Limb (tissue), 2 donors: ENCODE data around the gene ASS1.

ENCODE experiments used
- DNase-seq, 2 donors: peaks; one replicate each; pipeline ENCODE4 v3.0.0-alpha.2; 2016; ENCODE audit errors: extremely low spot score in 2 of 2

Gene ASS1

GRCh38 chr9:130498298-130498917 lies 53.6 kb downstream of the ASS1 start:
- no peak for DNase-seq

- no peak for DNase-seq
Measured at GRCh38 chr9:130498918-130499698, 54.3 kb downstream of the ASS1 start.

DNA sequence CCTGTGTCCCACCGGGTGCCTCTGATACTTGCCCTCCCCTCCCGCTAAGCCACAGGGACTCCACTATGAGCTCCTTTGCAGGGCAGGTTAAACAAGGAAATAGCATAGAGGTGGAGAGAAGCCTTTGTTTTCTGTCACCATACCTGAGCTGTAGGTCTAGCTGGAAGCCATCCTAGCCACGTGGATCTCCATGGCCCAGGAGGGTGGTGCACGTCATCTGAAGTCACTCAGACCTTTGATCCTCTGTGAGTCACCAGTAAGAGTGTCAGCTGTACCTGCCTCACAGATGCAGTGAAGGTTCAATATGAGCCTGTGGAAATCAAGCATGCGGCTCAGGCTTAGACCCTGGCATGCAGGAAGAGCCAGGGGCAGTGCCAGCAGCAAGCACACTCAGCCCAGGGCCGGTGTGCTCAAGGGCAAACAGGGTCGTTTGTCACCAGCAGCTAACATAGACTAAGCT lies 55.1 kb downstream of the ASS1 start:
- no peak for DNase-seq

GRCh38 chr9:130500340-130501180 lies 55.8 kb downstream of the ASS1 start:
- DNase-seq, result no peak

DNA sequence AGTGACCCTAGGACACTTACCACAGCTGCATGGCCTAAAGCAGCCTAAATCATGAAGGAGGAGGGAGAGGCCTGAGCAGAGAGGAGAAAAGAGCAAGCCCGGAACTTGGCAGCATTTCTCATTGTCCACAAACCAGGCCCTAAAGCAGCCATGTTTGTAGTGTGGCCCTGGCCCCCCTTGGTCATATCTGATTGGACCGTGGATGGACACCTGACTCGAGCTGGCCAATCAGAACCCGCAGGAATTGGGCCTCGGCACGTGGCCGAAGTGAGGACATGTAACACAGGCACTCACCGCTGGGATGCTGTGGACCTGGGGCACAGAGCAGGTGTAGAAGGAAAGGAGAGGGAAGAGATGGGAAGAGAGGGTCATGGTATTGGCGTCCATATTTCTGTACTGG lies 56.9 kb downstream of the ASS1 start:
- no peak for DNase-seq

DNA sequence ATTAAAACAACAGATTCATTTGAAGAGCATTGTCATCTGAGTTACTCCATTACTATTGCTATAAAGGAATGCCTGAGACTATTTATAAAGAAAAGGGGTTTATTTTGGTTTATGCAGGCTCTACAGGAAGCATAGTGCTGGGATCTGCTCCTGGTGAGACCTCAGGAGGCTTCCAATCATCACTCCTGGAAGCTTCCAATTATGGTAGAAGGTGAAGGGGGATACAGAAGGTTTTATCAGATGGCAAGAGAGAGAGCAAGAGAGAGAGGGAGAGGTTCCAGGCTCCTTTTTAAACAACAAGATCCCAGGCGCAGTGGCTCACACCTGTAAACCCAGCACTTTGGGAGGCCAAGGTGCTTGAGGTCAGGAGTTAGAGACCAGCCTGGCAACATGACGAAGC lies 63.5 kb downstream of the ASS1 start:
- no peak for DNase-seq

DNA sequence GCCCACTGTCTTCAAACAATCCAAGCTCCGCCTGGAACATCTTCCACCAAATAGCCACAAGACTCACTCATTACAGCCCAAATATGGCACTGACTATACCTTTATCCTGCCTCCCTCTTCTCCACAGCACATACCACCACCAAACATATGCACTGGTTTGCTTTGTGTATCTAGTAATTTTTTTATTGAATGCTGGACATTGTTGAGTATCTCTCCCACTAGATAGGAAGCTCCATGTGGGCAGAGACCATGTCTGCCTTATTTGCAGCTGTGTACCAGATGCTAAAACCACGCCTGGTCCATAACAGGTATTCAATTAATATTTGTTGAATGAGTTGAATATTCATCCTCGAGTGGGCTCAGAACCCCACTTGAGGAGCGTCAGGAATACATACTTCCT lies 67.4 kb downstream of the ASS1 start:
- no peak for DNase-seq

DNA sequence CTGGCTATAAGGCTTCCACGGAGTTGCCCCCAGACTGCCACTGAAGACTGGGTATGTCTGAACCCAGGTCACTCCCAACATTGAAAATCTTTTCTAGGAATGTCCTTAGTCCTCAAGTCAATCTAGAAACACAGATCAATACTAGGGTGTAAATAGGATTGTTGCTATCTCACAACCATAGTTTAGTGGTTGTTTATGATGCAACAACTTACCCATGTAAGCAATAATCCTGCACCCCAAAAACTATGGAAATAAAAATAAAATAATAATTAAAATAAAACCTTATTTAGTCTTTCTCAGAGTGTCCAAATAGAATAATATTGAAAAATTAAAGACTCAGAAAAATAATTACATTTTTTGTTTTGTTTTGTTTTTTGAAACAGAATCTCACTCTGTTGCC lies 68.3 kb downstream of the ASS1 start:
- DNase-seq, result no peak

DNA sequence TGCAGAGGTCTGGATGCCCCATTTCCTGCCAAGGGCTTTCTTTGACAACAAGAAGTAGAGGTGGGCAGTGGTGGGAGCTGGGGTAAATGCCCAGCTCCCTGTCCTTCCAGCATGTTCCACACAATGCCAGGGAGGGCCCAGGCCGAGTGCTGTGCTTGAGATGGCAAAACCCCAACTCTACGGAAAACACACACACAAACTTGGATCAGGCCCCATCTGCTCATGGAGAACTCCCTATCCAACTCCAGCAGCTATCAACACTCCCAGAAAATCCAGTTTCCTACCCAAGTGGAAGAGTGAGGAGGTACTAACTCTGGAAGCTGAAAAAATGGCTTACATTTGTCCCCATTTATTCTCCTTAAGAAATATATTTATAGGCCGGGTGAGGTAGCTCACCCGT lies 73.5 kb downstream of the ASS1 start:
- DNase-seq, result no peak

DNA sequence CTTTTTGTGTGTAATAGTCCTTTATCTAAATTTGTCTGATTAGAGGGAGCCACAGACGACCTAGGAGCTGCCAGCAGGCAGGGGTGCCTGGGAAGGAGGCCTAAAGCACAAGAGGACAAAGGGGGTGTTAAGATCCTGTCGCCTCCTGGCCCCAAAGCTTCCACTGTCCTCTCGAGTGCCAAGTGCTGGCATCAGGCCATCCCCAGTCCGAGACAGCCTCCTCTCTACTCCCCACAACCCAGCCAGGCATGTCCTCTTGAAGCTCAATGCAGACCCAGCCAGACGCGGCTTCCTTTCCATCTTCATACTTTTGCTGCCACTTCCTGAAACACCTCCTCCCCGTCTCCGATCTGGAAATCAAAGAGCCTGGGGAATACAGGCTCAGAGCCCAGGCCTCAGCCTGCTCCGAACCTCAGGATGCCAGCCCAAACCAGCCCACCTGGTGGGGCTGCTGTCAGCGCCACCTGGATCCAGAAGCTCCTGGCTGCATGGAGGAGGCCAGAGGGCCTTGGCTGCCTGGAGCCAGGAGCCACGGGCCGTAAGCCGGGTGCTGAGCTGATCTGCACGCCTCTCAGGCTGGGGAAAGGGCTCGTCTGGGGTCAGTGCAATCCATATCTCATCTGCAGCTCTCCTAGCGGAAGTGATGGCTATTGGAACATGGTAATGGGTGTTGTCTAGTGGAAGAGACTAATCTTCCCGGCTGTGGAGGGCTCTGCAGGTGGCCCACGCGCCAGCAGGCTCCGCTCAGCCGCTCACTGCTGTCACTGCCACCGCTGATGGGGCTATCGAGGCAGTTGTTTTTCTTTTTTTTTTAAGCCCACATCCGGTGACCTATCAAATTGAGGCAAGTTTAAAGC lies 74.4 kb downstream of the ASS1 start:
- DNase-seq, result no peak

GRCh38 chr9:130519927-130520326 lies 75.2 kb downstream of the ASS1 start:
- DNase-seq, result no peak

DNA sequence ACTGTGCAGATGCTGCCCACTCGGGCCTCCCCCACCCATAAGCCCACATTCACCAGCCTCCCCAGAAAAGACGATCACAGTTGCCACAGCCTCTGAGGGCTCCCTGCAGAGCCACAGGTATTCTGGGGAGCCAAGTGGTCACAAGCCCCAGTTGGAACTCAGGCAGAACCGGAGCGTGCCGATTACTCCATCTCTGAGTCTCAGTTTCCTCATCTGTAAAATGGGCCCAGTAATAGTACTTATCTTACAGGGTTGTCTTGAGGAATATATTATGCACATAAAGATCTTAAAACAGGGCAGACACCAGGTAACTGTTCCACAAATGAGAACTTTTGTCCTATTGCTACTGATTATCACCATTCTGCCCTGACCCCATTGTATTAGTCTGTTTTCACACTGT lies 77.0 kb downstream of the ASS1 start:
- no peak for DNase-seq

GRCh38 chr9:130522233-130522808 lies 77.6 kb downstream of the ASS1 start:
- no peak for DNase-seq

GRCh38 chr9:130523921-130524320 lies 79.2 kb downstream of the ASS1 start:
- DNase-seq, result no peak

DNA sequence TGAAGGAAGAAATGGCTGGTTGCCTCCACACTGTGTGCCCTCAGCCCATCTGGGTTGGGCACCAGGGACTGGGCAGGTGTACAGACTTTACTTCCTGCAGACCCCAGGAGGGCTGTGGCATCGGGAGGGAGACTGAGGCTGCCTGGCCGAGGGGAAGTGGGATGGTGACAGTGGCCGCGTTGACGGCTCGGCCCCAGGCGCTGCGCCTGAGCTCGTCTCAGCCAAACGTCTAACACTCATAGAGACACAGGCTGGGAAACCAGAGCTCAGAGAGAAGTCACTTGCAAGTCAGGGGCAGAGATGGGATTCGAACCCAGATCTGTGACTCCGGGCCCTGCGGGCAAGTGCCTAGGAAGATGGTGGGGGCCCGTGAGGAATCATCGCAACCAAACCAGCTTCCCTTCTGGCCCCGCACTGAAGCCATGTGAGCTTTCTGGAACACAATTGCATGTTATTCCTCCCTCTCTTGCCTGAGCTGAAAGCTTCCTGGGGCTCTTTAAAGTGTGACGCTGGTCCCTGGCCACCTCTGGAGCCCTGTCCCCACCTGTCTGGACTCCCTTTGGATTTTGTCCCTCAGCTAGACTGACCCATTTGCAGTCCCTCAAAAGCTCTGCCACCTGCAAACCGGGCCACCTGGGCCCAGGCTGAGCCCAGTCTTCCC lies 81.6 kb downstream of the ASS1 start:
- no peak for DNase-seq

DNA sequence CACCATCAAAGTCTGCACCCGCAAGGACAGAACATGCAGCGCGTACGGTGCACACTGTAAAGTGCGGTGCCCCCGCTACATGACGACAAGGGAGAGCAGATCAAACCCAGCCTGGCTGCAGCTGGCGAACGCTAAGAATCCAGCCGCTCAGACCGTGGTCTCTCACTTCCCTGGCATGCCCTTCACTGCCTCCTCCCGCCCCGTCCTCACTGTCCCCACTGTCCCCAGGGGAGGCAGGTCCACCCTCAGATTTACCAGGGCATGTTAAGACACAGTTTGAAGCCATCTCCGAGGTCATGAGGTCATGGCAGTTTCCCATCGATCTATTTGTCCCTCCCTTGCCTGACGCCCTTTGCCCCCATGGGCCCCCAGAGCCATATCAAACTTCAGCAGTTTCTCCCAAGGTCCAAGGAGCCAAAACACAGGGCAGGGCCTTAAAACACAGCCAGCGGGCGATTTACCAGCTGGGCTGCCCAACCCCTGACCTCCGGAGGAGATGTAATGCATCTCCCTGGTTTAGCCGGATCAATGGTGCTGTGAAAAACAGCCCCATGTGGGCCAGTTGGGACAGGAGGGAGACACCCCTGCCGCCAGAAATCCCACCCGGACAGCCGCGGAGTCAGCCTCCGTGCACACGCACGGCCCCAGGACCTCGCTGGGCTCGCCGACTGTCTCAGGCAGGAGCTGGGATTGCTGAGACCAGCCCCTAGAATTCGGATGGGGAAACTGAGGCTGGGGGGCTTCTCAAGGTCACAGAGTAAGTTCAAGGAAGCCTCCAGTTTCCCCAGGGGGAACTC lies 82.3 kb downstream of the ASS1 start:
- no peak for DNase-seq

GRCh38 chr9:130527651-130528310 lies 83.0 kb downstream of the ASS1 start:
- DNase-seq, result no peak

- DNase-seq, result no peak
Measured at GRCh38 chr9:130528674-130529073, 83.9 kb downstream of the ASS1 start.

- no peak for DNase-seq
Measured at GRCh38 chr9:130530938-130531337, 86.2 kb downstream of the ASS1 start.
